ENCODE measurements around the gene SMIM24. TPM values are rescaled to one million over a fixed set of nuclear protein-coding genes. Genes with fewer than 3 reads are reported as not detected.

SMIM24 gene
- total RNA-seq, 2 donors from 2014 or later = not detected

Other genes with a start within 250 kb of the SMIM24 start
- gene NFIC, start 113.9 kb downstream of the SMIM24 start, total RNA-seq = 100 to 1,000 TPM; 144 to 173 TPM
- not detected for gene SMIM44, start 2.9 kb upstream of the SMIM24 start, total RNA-seq
- gene DOHH, start 20.1 kb upstream of the SMIM24 start, total RNA-seq = 10 to 100 TPM; 10.4 to 13.2 TPM
- gene FZR1, start 25.8 kb upstream of the SMIM24 start, total RNA-seq = 10 to 100 TPM; 19.5 to 22.6 TPM
- under 1 TPM in 1 of 2 donors, not detected in 1; 0.52 TPM for gene TEKTIP1, start 58.6 kb upstream of the SMIM24 start, total RNA-seq
- gene MFSD12, start 77.1 kb upstream of the SMIM24 start, total RNA-seq = 10 to 100 TPM; 29.8 to 40.4 TPM
- 10 to 100 TPM; 34.8 to 42.0 TPM for gene HMG20B, start 92.4 kb upstream of the SMIM24 start, total RNA-seq
- gene GIPC3, start 105.0 kb upstream of the SMIM24 start, total RNA-seq = 1 to 10 TPM; 1.5 to 1.6 TPM
- gene TBXA2R, start 126.3 kb upstream of the SMIM24 start, total RNA-seq = 1 to 10 TPM; 2.3 to 3.7 TPM
- gene CACTIN, start 146.3 kb upstream of the SMIM24 start, total RNA-seq = 10 to 100 TPM; 12.5 to 12.9 TPM
- 10 to 100 TPM; 36.6 to 44.3 TPM for gene PIP5K1C, start 219.9 kb upstream of the SMIM24 start, total RNA-seq
- gene TJP3, start 227.9 kb upstream of the SMIM24 start, total RNA-seq = under 1 TPM in 1 of 2 donors, not detected in 1; 0.32 TPM

Measured in left cardiac atrium (tissue), 2 donors.